Measurements from ENCODE around the gene KLK5. TPM values are rescaled to one million over a fixed set of nuclear protein-coding genes. Genes with fewer than 3 reads are reported as not detected.

Gene KLK5
- polyA plus RNA-seq, 1 donor (not counting 4 experiments of a cell fraction or from before 2014, with no cell fraction given), result 477 TPM

- Histone ChIP-seq H3K4me3 (ENCODE audit: control insufficient read depth in 2 of 3, extremely low read depth in 1 of 3, insufficient read depth in 2 of 3, low read depth in 1 of 3, low read length in 3 of 3) (no peak overlapping the region), H3K9me1 (ENCODE audit: control insufficient read depth, extremely low read depth, insufficient read depth, low read length) (no peaks in the 10 kb centered on the region), H3K9me3 (ENCODE audit: control insufficient read depth, low read depth, low read length) (no peaks in the 10 kb centered on the region), H4K20me1 (ENCODE audit: control insufficient read depth, extremely low read depth, insufficient read depth, low read length) (no peaks in the 10 kb centered on the region), H3K36me3 (ENCODE audit: control insufficient read depth in 2 of 2, extremely low read depth in 1 of 2, insufficient read depth in 2 of 2, low read length in 2 of 2) (no peaks in the 10 kb centered on the region), H3K9ac (ENCODE audit: control insufficient read depth, extremely low read depth, insufficient read depth, low read length) (no peak overlapping the region), H3K27ac (ENCODE audit: control insufficient read depth, insufficient read depth, low read length) (no peak overlapping the region), H3K4me1 (ENCODE audit: control insufficient read depth, extremely low read depth, insufficient read depth, low read length) (peaks cover 9% of the 10 kb centered on the region), H3K27me3 (ENCODE audit: control insufficient read depth, extremely low read depth, insufficient read depth, low read length) (no peaks in the 10 kb centered on the region), H3K79me2 (ENCODE audit: control insufficient read depth, insufficient read depth, low read length) (no peaks in the 10 kb centered on the region), H3K4me2 (ENCODE audit: control insufficient read depth, extremely low read depth, insufficient read depth, low read depth, low read length) (no peak overlapping the region), H2AFZ (ENCODE audit: control insufficient read depth, low read length) (no peak overlapping the region)
- TF ChIP-seq, protein P1, sequence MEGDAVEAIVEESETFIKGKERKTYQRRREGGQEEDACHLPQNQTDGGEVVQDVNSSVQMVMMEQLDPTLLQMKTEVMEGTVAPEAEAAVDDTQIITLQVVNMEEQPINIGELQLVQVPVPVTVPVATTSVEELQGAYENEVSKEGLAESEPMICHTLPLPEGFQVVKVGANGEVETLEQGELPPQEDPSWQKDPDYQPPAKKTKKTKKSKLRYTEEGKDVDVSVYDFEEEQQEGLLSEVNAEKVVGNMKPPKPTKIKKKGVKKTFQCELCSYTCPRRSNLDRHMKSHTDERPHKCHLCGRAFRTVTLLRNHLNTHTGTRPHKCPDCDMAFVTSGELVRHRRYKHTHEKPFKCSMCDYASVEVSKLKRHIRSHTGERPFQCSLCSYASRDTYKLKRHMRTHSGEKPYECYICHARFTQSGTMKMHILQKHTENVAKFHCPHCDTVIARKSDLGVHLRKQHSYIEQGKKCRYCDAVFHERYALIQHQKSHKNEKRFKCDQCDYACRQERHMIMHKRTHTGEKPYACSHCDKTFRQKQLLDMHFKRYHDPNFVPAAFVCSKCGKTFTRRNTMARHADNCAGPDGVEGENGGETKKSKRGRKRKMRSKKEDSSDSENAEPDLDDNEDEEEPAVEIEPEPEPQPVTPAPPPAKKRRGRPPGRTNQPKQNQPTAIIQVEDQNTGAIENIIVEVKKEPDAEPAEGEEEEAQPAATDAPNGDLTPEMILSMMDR (optimal IDR thresholded peaks at IDR 0.05 in 1 of 3, IDR thresholded peaks at IDR 0.05 in 1 of 3, conservative IDR thresholded peaks at IDR 0.05 in 1 of 3; ENCODE audit: extremely low read depth in 1 of 3, insufficient read depth in 2 of 3, low read length in 3 of 3), result no peak
- no peak for TF ChIP-seq EZH2 (IDR thresholded peaks at IDR 0.05; ENCODE audit: low read length)
- DNase-seq (ENCODE audit: low read depth, low spot score) (no peak), FAIRE-seq (no peak)
- dilution Hi-C loops (cut with MboI; ENCODE audit: extremely low pct_ligation_motif_present, low sequenced_read_pairs), result no loop called here
Observed at GRCh38 chr19:50894478-50895356, 58.1 kb downstream of the KLK5 start.

Other genes with a start within 250 kb of the KLK5 start
- gene SHANK1, start 233.2 kb downstream of the KLK5 start, polyA plus RNA-seq, result 0.10 to 0.82 TPM (median 0.51 TPM) in 3 replicates
- gene CLEC11A, start 229.7 kb downstream of the KLK5 start, polyA plus RNA-seq, result 0.56 to 1.2 TPM (median 0.67 TPM) in 3 replicates
- gene GPR32, start 182.6 kb downstream of the KLK5 start, polyA plus RNA-seq, result not detected in 3 replicates
- not detected in 3 replicates for gene ACP4, start 162.6 kb downstream of the KLK5 start, polyA plus RNA-seq
- 0.10 to 0.39 TPM (median 0.31 TPM) in 3 replicates for gene KLK1, start 129.3 kb downstream of the KLK5 start, polyA plus RNA-seq
- not detected in 3 replicates for gene KLK15, start 119.5 kb downstream of the KLK5 start, polyA plus RNA-seq
- not detected in 3 replicates for gene KLK3, start 98.1 kb downstream of the KLK5 start, polyA plus RNA-seq
- 0.07 to 0.14 TPM in 2 of 3 replicates, not detected in the other for gene KLK2, start 79.6 kb downstream of the KLK5 start, polyA plus RNA-seq
- gene KLK4, start 41.6 kb downstream of the KLK5 start, polyA plus RNA-seq, result not detected in 3 replicates
- gene KLK6, start 16.6 kb upstream of the KLK5 start, polyA plus RNA-seq, result 0.73 to 2.5 TPM (median 1.9 TPM) in 3 replicates
- gene KLK7, start 30.9 kb upstream of the KLK5 start, polyA plus RNA-seq, result 22.4 to 33.8 TPM (median 29.2 TPM) in 3 replicates
- gene KLK8, start 48.6 kb upstream of the KLK5 start, polyA plus RNA-seq, result 88.8 to 232 TPM (median 118 TPM) in 3 replicates
- gene KLK10, start 66.7 kb upstream of the KLK5 start, polyA plus RNA-seq, result 56.3 to 97.5 TPM (median 95.3 TPM) in 3 replicates
- 12.8 to 39.0 TPM (median 18.0 TPM) in 3 replicates for gene KLK11, start 73.6 kb upstream of the KLK5 start, polyA plus RNA-seq
- gene KLK12, start 82.0 kb upstream of the KLK5 start, polyA plus RNA-seq, result not detected in 3 replicates
- 2.0 to 4.4 TPM (median 2.8 TPM) in 3 replicates for gene KLK13, start 112.1 kb upstream of the KLK5 start, polyA plus RNA-seq
- 0.05 to 0.63 TPM (median 0.10 TPM) in 3 replicates for gene KLK14, start 129.8 kb upstream of the KLK5 start, polyA plus RNA-seq
- gene CTU1, start 155.4 kb upstream of the KLK5 start, polyA plus RNA-seq, result 1.9 to 3.9 TPM (median 2.3 TPM) in 3 replicates
- gene SIGLEC9, start 171.9 kb upstream of the KLK5 start, polyA plus RNA-seq, result not detected in 3 replicates
- gene SIGLEC7, start 189.3 kb upstream of the KLK5 start, polyA plus RNA-seq, result not detected in 3 replicates

All from keratinocyte (primary cell).